ENCODE results near the gene DBH. TPM values are rescaled to one million over a fixed set of nuclear protein-coding genes. Genes with fewer than 3 reads are reported as not detected.

The DBH gene
- polyA plus RNA-seq, 3 donors = not detected

GRCh38 chr9:133656211-133657119 is 20.3 kb downstream of the DBH start:
- Histone ChIP-seq H3K4me2 (replicated peaks; ENCODE audit: extremely low read depth, low read length, poor library complexity, severe bottlenecking) (no peak overlapping the region), H3K4me3 (replicated peaks in 1 of 3; ENCODE audit: low read depth in 2 of 3, low read length in 3 of 3) (no peak overlapping the region), H3K27ac (ENCODE audit: low read depth in 1 of 2, low read length in 2 of 2) (no peak overlapping the region), H2AFZ (ENCODE audit: insufficient read depth, low read depth, low read length, poor library complexity, severe bottlenecking) (no peak overlapping the region), H3K4me1 (ENCODE audit: control insufficient read depth in 1 of 2, insufficient read depth in 2 of 2, low read length in 2 of 2) (no peaks in the 10 kb centered on the region), H3K9me3 (replicated peaks in 1 of 2; ENCODE audit: control insufficient read depth in 1 of 2, insufficient read depth in 1 of 2, low read length in 2 of 2) (no peaks in the 10 kb centered on the region), H3K79me2 (ENCODE audit: insufficient read depth, low read length) (no peaks in the 10 kb centered on the region), H4K20me1 (ENCODE audit: insufficient read depth, low read length) (no peaks in the 10 kb centered on the region), H3K9ac (ENCODE audit: insufficient read depth, low read length, poor library complexity, severe bottlenecking) (no peak overlapping the region), H3K27me3 (ENCODE audit: control insufficient read depth in 2 of 2, insufficient read depth in 2 of 2, low read length in 2 of 2) (peaks cover 0 to 30% of the 10 kb centered on the region in 2 donors), H3K36me3 (replicated peaks in 1 of 2; ENCODE audit: control insufficient read depth in 1 of 2, insufficient read depth in 2 of 2, low read length in 2 of 2) (no peaks in the 10 kb centered on the region)
- TF ChIP-seq CTCF (IDR thresholded peaks at IDR 0.05) = no peak
- DNase-seq = no peak
- no peak overlapping the region for H3K4me3 Mint-ChIP-seq
- WGBS (ENCODE audit: insufficient coverage) = 73% methylated on average over 32 of the region's 36 CpGs
- no peaks in the 10 kb centered on the region for H3K36me3 Mint-ChIP-seq
- H3K4me1 Mint-ChIP-seq = no peaks in the 10 kb centered on the region
- peaks cover 51 to 56% (median 55%) of the 10 kb centered on the region in 3 donors for H3K27me3 Mint-ChIP-seq (ENCODE audit: low read depth in 3 of 3)
- H3K9me3 Mint-ChIP-seq = no peaks in the 10 kb centered on the region
- no peak overlapping the region for H3K27ac Mint-ChIP-seq
- intact Hi-C loops (cut with micrococcal nuclease) = no loop called here

- no peaks in the 10 kb centered on the region for H3K79me2 ChIP-seq (ENCODE audit: insufficient read depth, low read length)
- DNase-seq = no peak
- no peak overlapping the region for H2AFZ ChIP-seq (ENCODE audit: insufficient read depth, low read depth, low read length, poor library complexity, severe bottlenecking)
- no peak overlapping the region for H3K4me2 ChIP-seq (replicated peaks; ENCODE audit: extremely low read depth, low read length, poor library complexity, severe bottlenecking)
- no peak for TF ChIP-seq CTCF (IDR thresholded peaks at IDR 0.05)
- Mint-ChIP-seq H3K4me3 (peak overlapping the region in 1 of 2 donors; percentile 75), H3K36me3 (no peaks in the 10 kb centered on the region), H3K4me1 (no peaks in the 10 kb centered on the region), H3K9me3 (no peaks in the 10 kb centered on the region), H3K27ac (no peak overlapping the region), H3K27me3 (ENCODE audit: low read depth in 3 of 3) (peaks cover 51 to 56% (median 55%) of the 10 kb centered on the region in 3 donors)
- no peaks in the 10 kb centered on the region for H3K4me1 ChIP-seq (ENCODE audit: control insufficient read depth in 1 of 2, insufficient read depth in 2 of 2, low read length in 2 of 2)
- intact Hi-C loops (cut with micrococcal nuclease) = no loop called here
- no peak overlapping the region for H3K27ac ChIP-seq (ENCODE audit: low read depth in 1 of 2, low read length in 2 of 2)
- no peak overlapping the region for H3K4me3 ChIP-seq (replicated peaks in 1 of 3; ENCODE audit: low read depth in 2 of 3, low read length in 3 of 3)
- H4K20me1 ChIP-seq (ENCODE audit: insufficient read depth, low read length) = no peaks in the 10 kb centered on the region
- no peak overlapping the region for H3K9ac ChIP-seq (ENCODE audit: insufficient read depth, low read length, poor library complexity, severe bottlenecking)
- WGBS (ENCODE audit: insufficient coverage) = 98% methylated on average over 12 of the region's 13 CpGs
- H3K9me3 ChIP-seq (replicated peaks in 1 of 2; ENCODE audit: control insufficient read depth in 1 of 2, insufficient read depth in 1 of 2, low read length in 2 of 2) = no peaks in the 10 kb centered on the region
- H3K27me3 ChIP-seq (ENCODE audit: control insufficient read depth in 2 of 2, insufficient read depth in 2 of 2, low read length in 2 of 2) = peaks cover 0 to 30% of the 10 kb centered on the region in 2 donors
- no peaks in the 10 kb centered on the region for H3K36me3 ChIP-seq (replicated peaks in 1 of 2; ENCODE audit: control insufficient read depth in 1 of 2, insufficient read depth in 2 of 2, low read length in 2 of 2)
Measured at GRCh38 chr9:133657120-133657661, 21.0 kb downstream of the DBH start.

Data from CD14-positive monocyte (primary cell).